Trophoblast cell (in vitro differentiated cells and primary cell): ENCODE results near the gene KRTAP5-4.
"Not testable (repeated sequence)": the region's sequence is repeated elsewhere in the genome, so short reads cannot be mapped to it uniquely, and the experiment has no call there.

Experiments used
- DNase-seq, 2 donors: peaks; one replicate each; pipeline ENCODE4 v3.0.0-alpha.2; 2016
- H2AFZ ChIP-seq: 2 replicates; pipeline ENCODE4 v1.6.1; 2013; ENCODE audit warnings: low read length, moderate library complexity, mild to moderate bottlenecking; ENCODE audit not compliant: insufficient read depth, poor library complexity
- H2AK5ac ChIP-seq: 2 replicates; pipeline ENCODE4 v1.6.1; 2013; ENCODE audit warnings: mild to moderate bottlenecking, low read length
- H2BK120ac ChIP-seq: 2 replicates; pipeline ENCODE4 v1.6.1; 2013; ENCODE audit warnings: low read length, mild to moderate bottlenecking, moderate library complexity; ENCODE audit not compliant: insufficient read depth, poor library complexity
- H2BK12ac ChIP-seq: 2 replicates; pipeline ENCODE4 v1.6.1; 2013; ENCODE audit warnings: mild to moderate bottlenecking, low read length, moderate library complexity
- H2BK5ac ChIP-seq: 2 replicates; pipeline ENCODE4 v1.6.1; 2013; ENCODE audit warnings: low read length, low read depth, moderate library complexity, mild to moderate bottlenecking; ENCODE audit not compliant: poor library complexity
- H3K14ac ChIP-seq: 2 replicates; pipeline ENCODE4 v1.6.1; 2013; ENCODE audit warnings: mild to moderate bottlenecking, low read length
- H3K18ac ChIP-seq: 2 replicates; pipeline ENCODE4 v1.6.1; 2013; ENCODE audit warnings: mild to moderate bottlenecking, low read length
- H3K23ac ChIP-seq: 2 replicates; pipeline ENCODE4 v1.6.1; 2013; ENCODE audit warnings: low read length
- H3K27ac ChIP-seq: 2 replicates; pipeline ENCODE4 v1.5.1; 2013; ENCODE audit warnings: low read depth, mild to moderate bottlenecking, inconsistent platforms, low read length, moderate library complexity
- H3K27me3 ChIP-seq: 2 replicates; pipeline ENCODE4 v1.6.1; 2013; ENCODE audit warnings: inconsistent platforms, mild to moderate bottlenecking, low read length, moderate library complexity; ENCODE audit not compliant: insufficient read depth
- H3K36me3 ChIP-seq, 2 experiments: 1 replicate in 1 of 2; 2 replicates in 1 of 2; pipeline ENCODE4 v1.6.1; 2013; ENCODE audit warnings: low read length in 2 of 2, mild to moderate bottlenecking in 2 of 2, moderate library complexity in 1 of 2; ENCODE audit not compliant: insufficient read depth in 2 of 2, control insufficient read depth in 1 of 2
- H3K4ac ChIP-seq: 2 replicates; pipeline ENCODE4 v1.6.1; 2013; ENCODE audit warnings: low read depth, mild to moderate bottlenecking, low read length, moderate library complexity
- H3K4me1 ChIP-seq, 2 experiments: 1 replicate in 1 of 2; 2 replicates in 1 of 2; pipeline ENCODE4 v1.6.1; 2013; ENCODE audit warnings: low read length in 2 of 2, mild to moderate bottlenecking in 2 of 2, moderate library complexity in 1 of 2; ENCODE audit not compliant: insufficient read depth in 2 of 2, control insufficient read depth in 1 of 2
- H3K4me2 ChIP-seq: 2 replicates; pipeline ENCODE4 v1.6.1; 2013; ENCODE audit warnings: inconsistent platforms, mild to moderate bottlenecking, low read length, moderate library complexity
- H3K4me3 ChIP-seq: 2 replicates; pipeline ENCODE4 v1.5.1; 2013; ENCODE audit warnings: mild to moderate bottlenecking, low read depth, low read length, inconsistent platforms
- H3K79me1 ChIP-seq: one replicate; pipeline ENCODE4 v1.6.1; 2013; ENCODE audit warnings: low read length
- H3K79me2 ChIP-seq: 2 replicates; pipeline ENCODE4 v1.6.1; 2013; ENCODE audit warnings: low read length, mild to moderate bottlenecking; ENCODE audit not compliant: control insufficient read depth, insufficient read depth, poor library complexity
- H3K9ac ChIP-seq: 2 replicates; pipeline ENCODE4 v1.6.1; 2013; ENCODE audit warnings: mild to moderate bottlenecking, low read length
- H3K9me3 ChIP-seq: 2 replicates; pipeline ENCODE4 v1.6.1; 2013; ENCODE audit warnings: low read depth, mild to moderate bottlenecking, control low read depth, inconsistent platforms, low read length; ENCODE audit not compliant: insufficient read depth
- H4K12ac ChIP-seq: 2 replicates; pipeline ENCODE4 v1.6.1; 2013; ENCODE audit warnings: low read depth, mild to moderate bottlenecking, low read length, moderate library complexity
- H4K8ac ChIP-seq: 2 replicates; pipeline ENCODE4 v1.6.1; 2013; ENCODE audit warnings: low read depth, mild to moderate bottlenecking, low read length, moderate library complexity
- H4K91ac ChIP-seq: one replicate; pipeline ENCODE4 v1.6.1; 2013; ENCODE audit warnings: low read depth, mild to moderate bottlenecking, low read length, moderate library complexity
- WGBS: extraction: QIAGEN DNeasy Blood & Tissue Kit; methylation state at CpG from one replicate; pipeline ENCODE4 v1.1.7; 2013; ENCODE audit warnings: missing lambda C conversion rate; ENCODE audit not compliant: insufficient read length, insufficient coverage; ENCODE audit errors: extremely low coverage; 5-methylcytosine and 5-hydroxymethylcytosine counted together

Gene KRTAP5-4

GRCh38 chr11:1584661-1585370, 37.1 kb downstream of the KRTAP5-4 start, which contains the start of gene KRTAP5-1:
Gene KRTAP5-1 (minus strand): TSS chr11:1585283. CDS start chr11:1585249, 34 bp downstream.
- H2BK12ac ChIP-seq, result not testable (repeated sequence)

GRCh38 chr11:1582909-1583308, 39.0 kb downstream of the KRTAP5-4 start:
- H4K91ac ChIP-seq, H3K79me2 ChIP-seq, H4K12ac ChIP-seq, H3K4ac ChIP-seq, H2BK12ac ChIP-seq, H3K36me3 ChIP-seq, H3K18ac ChIP-seq, H3K4me2 ChIP-seq, H3K27ac ChIP-seq, H2BK5ac ChIP-seq, H3K4me3 ChIP-seq, H2AFZ ChIP-seq, H3K14ac ChIP-seq, H3K23ac ChIP-seq, H3K79me1 ChIP-seq, DNase-seq, H3K9ac ChIP-seq, H4K8ac ChIP-seq, H2BK120ac ChIP-seq, H3K27me3 ChIP-seq, H3K9me3 ChIP-seq, H2AK5ac ChIP-seq, H3K4me1 ChIP-seq: not testable (repeated sequence)
- WGBS, result no CpG with 5 or more reads among the region's 2 CpGs

More at GRCh38 chr11:1584661-1585370, 37.1 kb downstream of the KRTAP5-4 start, which contains the start of gene KRTAP5-1:
- H2BK5ac ChIP-seq, H3K4ac ChIP-seq, H2AFZ ChIP-seq, H2BK120ac ChIP-seq, H3K79me1 ChIP-seq, H3K27me3 ChIP-seq, H3K4me3 ChIP-seq, H3K9me3 ChIP-seq, H3K79me2 ChIP-seq, H3K23ac ChIP-seq, H3K18ac ChIP-seq, H3K14ac ChIP-seq, H4K91ac ChIP-seq, H3K27ac ChIP-seq, H3K4me1 ChIP-seq, H3K4me2 ChIP-seq, H4K12ac ChIP-seq, DNase-seq, H2AK5ac ChIP-seq, H3K36me3 ChIP-seq, H4K8ac ChIP-seq, H3K9ac ChIP-seq: not testable (repeated sequence)
- WGBS, result no CpG with 5 or more reads among the region's 9 CpGs

GRCh38 chr11:1581976-1582375, 40.0 kb downstream of the KRTAP5-4 start:
- Histone ChIP-seq H2AK5ac (no peak overlapping the region), H3K14ac (no peak overlapping the region), H3K23ac (no peak overlapping the region), H4K91ac (no peak overlapping the region), H3K9me3 (peaks cover 4% of the 10 kb centered on the region), H3K4me2 (no peak overlapping the region), H3K18ac (no peak overlapping the region), H3K9ac (no peak overlapping the region), H4K8ac (no peak overlapping the region), H3K4ac (no peak overlapping the region), H3K4me1 (no peaks in the 10 kb centered on the region), H2BK120ac (no peak overlapping the region), H3K36me3 (no peaks in the 10 kb centered on the region), H2BK5ac (no peak overlapping the region), H3K27ac (no peak overlapping the region), H3K27me3 (no peaks in the 10 kb centered on the region), H3K79me1 (no peaks in the 10 kb centered on the region), H2BK12ac (no peak overlapping the region), H2AFZ (no peak overlapping the region), H3K79me2 (no peaks in the 10 kb centered on the region), H4K12ac (no peak overlapping the region), H3K4me3 (no peak overlapping the region)
- DNase-seq, result no peak
- WGBS, result no CpG with 5 or more reads among the region's 9 CpGs

- no peak overlapping the region for H2BK12ac ChIP-seq
- WGBS, result no CpG with 5 or more reads among the region's 6 CpGs
- no peak overlapping the region for H3K4me3 ChIP-seq
- H4K8ac ChIP-seq, result no peak overlapping the region
- H3K27me3 ChIP-seq, result peaks cover 19% of the 10 kb centered on the region
- no peak overlapping the region for H3K18ac ChIP-seq
- H4K12ac ChIP-seq, result no peak overlapping the region
- peaks cover 6% of the 10 kb centered on the region for H3K79me1 ChIP-seq
- peaks cover 6 to 11% of the 10 kb centered on the region in 2 experiments for H3K4me1 ChIP-seq
- no peak overlapping the region for H2AK5ac ChIP-seq
- no peak overlapping the region for H2BK120ac ChIP-seq
- no peak overlapping the region for H3K27ac ChIP-seq
- no peak overlapping the region for H3K9ac ChIP-seq
- no peak overlapping the region for H2AFZ ChIP-seq
- no peak overlapping the region for H3K14ac ChIP-seq
- peaks cover 4% of the 10 kb centered on the region for H3K9me3 ChIP-seq
- H4K91ac ChIP-seq, result no peak overlapping the region
- peaks cover 3% of the 10 kb centered on the region for H3K79me2 ChIP-seq
- H3K36me3 ChIP-seq, result no peaks in the 10 kb centered on the region
- no peak overlapping the region for H2BK5ac ChIP-seq
- no peak overlapping the region for H3K4me2 ChIP-seq
- no peak overlapping the region for H3K4ac ChIP-seq
- DNase-seq, result no peak
- no peak overlapping the region for H3K23ac ChIP-seq
Observed at GRCh38 chr11:1576825-1577224, 45.1 kb downstream of the KRTAP5-4 start.
